Measurements from ENCODE around the gene KIF25. TPM values are rescaled to one million over a fixed set of nuclear protein-coding genes. Genes with fewer than 3 reads are reported as not detected.

KIF25 gene
- total RNA-seq, 3 donors from 2014 or later, result 0.66 TPM; not detected in 2

DNA sequence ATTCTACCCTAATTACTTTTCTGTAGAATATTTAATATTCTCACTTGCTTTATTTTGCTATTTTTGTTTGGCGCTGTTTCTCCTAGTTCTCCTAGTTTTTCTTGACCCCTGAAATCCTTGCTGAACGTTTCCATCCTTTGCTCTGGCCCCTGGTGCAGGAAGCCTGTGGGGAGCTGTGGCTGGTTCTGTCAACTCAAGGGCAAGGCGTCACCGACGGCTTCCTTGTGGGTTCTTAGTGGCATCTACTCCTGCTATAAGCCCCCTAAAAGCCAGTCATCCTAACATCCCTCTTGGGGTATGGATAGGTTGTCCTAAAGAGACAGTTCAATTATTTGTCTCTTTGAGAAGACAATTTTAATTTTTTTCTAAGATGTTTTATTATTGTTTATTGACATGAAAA, 36.9 kb upstream of the KIF25 start:
- intact Hi-C loops (cut with DNase I; ENCODE audit: low total_unique reads), result no loop called here
- H3K36me3 ChIP-seq, result peaks cover 5% of the 10 kb centered on the region
- H3K27me3 ChIP-seq, result no peaks in the 10 kb centered on the region
- TF ChIP-seq, protein P1, sequence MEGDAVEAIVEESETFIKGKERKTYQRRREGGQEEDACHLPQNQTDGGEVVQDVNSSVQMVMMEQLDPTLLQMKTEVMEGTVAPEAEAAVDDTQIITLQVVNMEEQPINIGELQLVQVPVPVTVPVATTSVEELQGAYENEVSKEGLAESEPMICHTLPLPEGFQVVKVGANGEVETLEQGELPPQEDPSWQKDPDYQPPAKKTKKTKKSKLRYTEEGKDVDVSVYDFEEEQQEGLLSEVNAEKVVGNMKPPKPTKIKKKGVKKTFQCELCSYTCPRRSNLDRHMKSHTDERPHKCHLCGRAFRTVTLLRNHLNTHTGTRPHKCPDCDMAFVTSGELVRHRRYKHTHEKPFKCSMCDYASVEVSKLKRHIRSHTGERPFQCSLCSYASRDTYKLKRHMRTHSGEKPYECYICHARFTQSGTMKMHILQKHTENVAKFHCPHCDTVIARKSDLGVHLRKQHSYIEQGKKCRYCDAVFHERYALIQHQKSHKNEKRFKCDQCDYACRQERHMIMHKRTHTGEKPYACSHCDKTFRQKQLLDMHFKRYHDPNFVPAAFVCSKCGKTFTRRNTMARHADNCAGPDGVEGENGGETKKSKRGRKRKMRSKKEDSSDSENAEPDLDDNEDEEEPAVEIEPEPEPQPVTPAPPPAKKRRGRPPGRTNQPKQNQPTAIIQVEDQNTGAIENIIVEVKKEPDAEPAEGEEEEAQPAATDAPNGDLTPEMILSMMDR (IDR thresholded peaks at IDR 0.05), result no peak
- TF ChIP-seq POLR2AphosphoS5 (IDR thresholded peaks at IDR 0.05) (no peak), POLR2A (IDR thresholded peaks at IDR 0.05) (no peak)
- no peak overlapping the region for H3K27ac ChIP-seq
- no peak overlapping the region for H3K4me3 ChIP-seq
- DNase-seq (ENCODE audit: low spot score in 2 of 2), result no peak
- no peaks in the 10 kb centered on the region for H3K9me3 ChIP-seq
- no peaks in the 10 kb centered on the region for H3K4me1 ChIP-seq

DNA sequence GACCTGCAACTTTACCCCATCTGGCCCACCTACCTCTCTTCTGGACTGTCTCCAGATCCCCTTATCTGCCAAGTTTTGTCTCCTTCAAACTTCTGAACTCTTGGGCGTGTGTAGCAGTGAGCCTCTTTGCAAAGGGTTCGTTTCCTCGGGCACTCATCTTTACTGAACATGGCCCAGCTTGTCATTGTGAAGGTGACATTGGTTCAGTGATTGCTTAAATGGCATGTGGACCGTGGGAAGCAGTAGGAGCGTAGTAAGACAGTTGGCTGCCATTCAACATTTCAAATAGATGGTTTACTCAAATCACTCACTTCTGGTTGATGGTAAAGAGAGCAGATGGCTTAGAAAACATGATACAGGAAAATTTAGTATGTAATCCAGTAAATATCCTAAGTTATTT, 34.8 kb upstream of the KIF25 start:
- no peaks in the 10 kb centered on the region for H3K9me3 ChIP-seq
- intact Hi-C loops (cut with DNase I; ENCODE audit: low total_unique reads), result no loop called here
- TF ChIP-seq, protein P1 (IDR thresholded peaks at IDR 0.05), result no peak
- no peak for TF ChIP-seq POLR2AphosphoS5 (IDR thresholded peaks at IDR 0.05)
- no peak overlapping the region for H3K4me3 ChIP-seq
- no peaks in the 10 kb centered on the region for H3K27me3 ChIP-seq
- H3K4me1 ChIP-seq, result no peaks in the 10 kb centered on the region
- peaks cover 5% of the 10 kb centered on the region for H3K36me3 ChIP-seq
- H3K27ac ChIP-seq, result no peak overlapping the region
- no peak for DNase-seq (ENCODE audit: low spot score in 2 of 2)

DNA sequence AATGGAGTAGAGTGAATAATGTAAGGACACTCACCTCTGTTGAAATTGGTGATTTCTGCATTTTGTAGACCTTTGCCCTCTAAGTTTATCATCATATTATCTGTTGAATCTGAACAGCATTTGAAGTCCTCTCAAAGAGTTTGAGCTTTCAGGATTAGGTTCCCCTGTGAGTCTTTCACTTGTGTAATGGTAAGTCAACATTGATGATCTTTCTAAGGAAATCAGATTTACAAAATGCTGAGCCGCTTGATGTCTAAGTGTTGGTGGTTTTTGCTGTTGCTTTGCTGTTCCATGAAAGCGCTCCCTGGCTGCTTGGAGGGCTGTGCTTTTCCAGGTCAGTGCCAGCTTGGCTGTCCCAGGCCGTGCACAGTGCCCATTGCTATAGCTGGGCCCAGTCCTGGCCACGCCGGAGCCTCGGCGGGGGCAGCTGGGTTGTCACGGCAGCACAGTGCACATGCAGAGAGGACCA, 33.8 kb upstream of the KIF25 start:
- Histone ChIP-seq H3K27me3 (no peaks in the 10 kb centered on the region), H3K36me3 (peaks cover 5% of the 10 kb centered on the region), H3K4me3 (no peak overlapping the region), H3K4me1 (no peaks in the 10 kb centered on the region), H3K27ac (no peak overlapping the region), H3K9me3 (no peaks in the 10 kb centered on the region)
- intact Hi-C loops (cut with DNase I; ENCODE audit: low total_unique reads), result no loop called here
- no peak for DNase-seq (ENCODE audit: low spot score in 2 of 2)
- no peak for TF ChIP-seq POLR2A (IDR thresholded peaks at IDR 0.05)
- TF ChIP-seq POLR2AphosphoS5 (IDR thresholded peaks at IDR 0.05), result no peak
- TF ChIP-seq, protein P1 (IDR thresholded peaks at IDR 0.05), result no peak

DNA sequence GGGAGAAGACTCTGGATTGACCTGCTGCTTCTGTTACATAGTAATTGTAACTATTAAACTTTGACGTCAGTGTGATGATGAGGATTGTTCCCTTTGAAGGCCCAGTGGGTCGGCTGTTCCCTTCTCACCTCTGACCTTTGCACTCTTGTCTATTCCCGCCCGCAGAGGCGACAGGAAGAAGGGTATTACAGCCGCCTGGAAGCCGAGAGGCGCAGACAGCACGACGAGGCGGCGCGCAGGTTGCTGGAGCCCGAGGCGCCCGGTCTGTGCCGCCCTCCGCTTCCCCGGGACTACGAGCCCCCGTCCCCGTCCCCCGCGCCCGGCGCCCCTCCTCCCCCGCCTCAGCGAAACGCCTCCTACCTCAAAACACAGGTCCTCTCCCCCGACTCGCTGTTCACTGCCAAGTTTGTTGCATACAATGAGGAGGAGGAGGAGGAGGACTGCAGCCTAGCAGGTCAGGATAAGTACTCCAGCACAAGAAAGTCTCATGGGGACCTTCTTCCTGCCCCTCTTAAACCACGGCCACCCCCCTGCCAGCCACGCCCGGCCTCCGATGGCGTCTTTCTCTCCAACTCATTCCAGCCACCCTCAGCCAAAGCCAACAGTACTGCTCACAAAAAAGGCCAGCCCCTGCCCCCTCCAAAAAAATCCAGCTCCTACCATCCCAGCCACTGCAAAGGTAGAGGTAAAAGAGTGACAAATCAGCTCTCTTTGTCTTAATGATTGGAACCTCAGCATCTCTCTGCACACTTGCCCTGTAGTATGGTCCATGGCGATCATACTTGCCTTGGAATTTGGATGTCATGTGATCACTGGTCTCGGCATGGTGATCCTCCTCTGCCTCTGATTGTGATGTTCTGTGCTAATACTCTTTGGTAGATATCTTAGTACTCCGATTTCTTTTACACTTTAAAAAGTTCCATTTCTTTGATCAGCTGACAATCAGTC, 31.6 kb upstream of the KIF25 start:
- no peak overlapping the region for H3K4me3 ChIP-seq
- H3K9me3 ChIP-seq, result no peaks in the 10 kb centered on the region
- TF ChIP-seq, protein P1 (IDR thresholded peaks at IDR 0.05), result no peak
- TF ChIP-seq POLR2A (IDR thresholded peaks at IDR 0.05), result no peak
- no peak for TF ChIP-seq POLR2AphosphoS5 (IDR thresholded peaks at IDR 0.05)
- peak overlapping the region in 1 of 2 donors; percentile 8 for H3K27ac ChIP-seq
- H3K4me1 ChIP-seq, result no peaks in the 10 kb centered on the region
- no peaks in the 10 kb centered on the region for H3K27me3 ChIP-seq
- intact Hi-C loops (cut with DNase I; ENCODE audit: low total_unique reads), result no loop called here
- no peak for DNase-seq (ENCODE audit: low spot score in 2 of 2)
- peaks cover 11% of the 10 kb centered on the region for H3K36me3 ChIP-seq

DNA sequence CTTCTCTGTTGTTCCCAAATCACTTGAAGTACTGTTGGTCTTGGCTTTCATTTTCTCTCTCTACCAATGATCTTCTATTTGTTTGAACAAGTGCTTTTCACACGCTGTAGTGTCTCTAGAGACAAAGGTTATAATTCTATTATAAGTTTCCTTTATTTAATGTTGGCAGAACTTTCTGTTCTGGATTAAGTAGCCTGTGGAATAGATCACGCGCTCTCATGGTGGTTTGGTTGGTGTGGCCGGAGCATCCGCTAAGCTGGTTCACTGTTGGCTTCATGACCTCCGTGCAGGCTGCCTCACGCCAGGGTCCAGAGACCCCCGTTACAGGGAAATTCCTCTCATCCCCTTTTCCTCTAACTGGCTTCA, 30.9 kb upstream of the KIF25 start:
- peaks cover 11% of the 10 kb centered on the region for H3K36me3 ChIP-seq
- no peaks in the 10 kb centered on the region for H3K27me3 ChIP-seq
- TF ChIP-seq, protein P1 (IDR thresholded peaks at IDR 0.05), result no peak
- TF ChIP-seq POLR2A (IDR thresholded peaks at IDR 0.05) (no peak), POLR2AphosphoS5 (IDR thresholded peaks at IDR 0.05) (no peak)
- H3K4me1 ChIP-seq, result no peaks in the 10 kb centered on the region
- no peak overlapping the region for H3K4me3 ChIP-seq
- intact Hi-C loops (cut with DNase I; ENCODE audit: low total_unique reads), result no loop called here
- H3K27ac ChIP-seq, result no peak overlapping the region
- no peak for DNase-seq (ENCODE audit: low spot score in 2 of 2)
- no peaks in the 10 kb centered on the region for H3K9me3 ChIP-seq

Measured in breast epithelium (tissue), 4 donors.